Chondrocyte (in vitro differentiated cells): ENCODE results near the gene FOXO6. TPM values are rescaled to one million over a fixed set of nuclear protein-coding genes. Genes with fewer than 3 reads are reported as not detected.

Experiments
- DNase-seq: peaks from one replicate; pipeline ENCODE4 v3.0.0; 2021; ENCODE audit warnings: mixed read lengths, low spot score
- H3K27ac Mint-ChIP-seq: one replicate; pipeline ENCODE4 v1.8.0; 2021; ENCODE audit warnings: mild to moderate bottlenecking, moderate library complexity, mixed read lengths; ENCODE audit not compliant: unreplicated experiment
- H3K27me3 Mint-ChIP-seq: 2 replicates; pipeline ENCODE4 v1.8.0; 2021; ENCODE audit warnings: low read depth, mixed read lengths
- H3K36me3 Mint-ChIP-seq: 2 replicates; pipeline ENCODE4 v1.8.0; 2021; ENCODE audit warnings: low read depth, mixed read lengths
- H3K4me1 Mint-ChIP-seq: 2 replicates; pipeline ENCODE4 v1.8.0; 2021; ENCODE audit warnings: low read depth, mild to moderate bottlenecking, mixed read lengths
- H3K4me3 Mint-ChIP-seq: one replicate; pipeline ENCODE4 v1.8.0; 2021; ENCODE audit warnings: mild to moderate bottlenecking, moderate library complexity, mixed read lengths; ENCODE audit not compliant: unreplicated experiment
- H3K9me3 Mint-ChIP-seq: 2 replicates; pipeline ENCODE4 v1.8.0; 2021; ENCODE audit warnings: low read depth, mixed read lengths
- CTCF ChIP-seq: fragments of 200-600 bp; sonication (generic); IDR thresholded peaks from 2 replicates; pipeline ENCODE4 v1.5.0; 2021; ENCODE audit warnings: antibody characterized with exemption, mild to moderate bottlenecking, moderate library complexity
- total RNA-seq: library from RNA; stranded (reverse); gene quantifications from 3 replicates; pipeline ENCODE4 v1.2.1, GENCODE V29; 2021

Gene FOXO6
- total RNA-seq, 1 donor from 2014 or later, result 1.1 TPM

DNA sequence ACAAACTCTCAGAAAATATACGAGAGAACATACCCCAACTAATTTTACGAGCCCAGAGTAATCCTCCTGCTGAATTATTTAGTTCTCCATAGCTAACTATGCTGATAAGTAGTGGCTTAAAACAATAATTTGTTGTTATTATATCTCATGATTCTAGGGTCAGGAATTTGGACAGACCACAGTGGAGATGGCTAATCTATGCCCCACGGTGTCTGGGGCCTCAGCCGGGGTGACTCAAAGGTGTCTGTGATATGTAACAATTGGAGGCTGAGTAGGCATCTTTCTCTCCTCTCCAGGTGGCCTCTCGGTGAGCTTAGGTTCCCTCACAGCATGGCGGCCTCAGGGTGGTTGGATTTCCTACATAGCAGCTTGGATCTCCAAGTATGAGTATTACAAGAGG is 35.4 kb upstream of the FOXO6 start:
- H3K9me3 Mint-ChIP-seq, result no peaks in the 10 kb centered on the region
- no peak overlapping the region for H3K27ac Mint-ChIP-seq
- TF ChIP-seq CTCF, result no peak
- no peaks in the 10 kb centered on the region for H3K4me1 Mint-ChIP-seq
- no peak overlapping the region for H3K4me3 Mint-ChIP-seq
- no peaks in the 10 kb centered on the region for H3K27me3 Mint-ChIP-seq
- DNase-seq, result no peak
- no peaks in the 10 kb centered on the region for H3K36me3 Mint-ChIP-seq

GRCh38 chr1:41327383-41327999 is 33.7 kb upstream of the FOXO6 start:
- H3K9me3 Mint-ChIP-seq, result no peaks in the 10 kb centered on the region
- no peak overlapping the region for H3K27ac Mint-ChIP-seq
- no peaks in the 10 kb centered on the region for H3K4me1 Mint-ChIP-seq
- H3K36me3 Mint-ChIP-seq, result no peaks in the 10 kb centered on the region
- H3K27me3 Mint-ChIP-seq, result peaks cover 2% of the 10 kb centered on the region
- DNase-seq, result no peak
- no peak for TF ChIP-seq CTCF
- H3K4me3 Mint-ChIP-seq, result no peak overlapping the region

- Mint-ChIP-seq H3K27ac (no peak overlapping the region), H3K4me1 (no peaks in the 10 kb centered on the region), H3K36me3 (no peaks in the 10 kb centered on the region), H3K4me3 (no peak overlapping the region), H3K27me3 (peaks cover 2% of the 10 kb centered on the region), H3K9me3 (peaks cover 2% of the 10 kb centered on the region)
- DNase-seq, result no peak
- TF ChIP-seq CTCF, result no peak
These were observed 33.1 kb upstream of the FOXO6 start for GRCh38 chr1:41328001-41328615.

DNA sequence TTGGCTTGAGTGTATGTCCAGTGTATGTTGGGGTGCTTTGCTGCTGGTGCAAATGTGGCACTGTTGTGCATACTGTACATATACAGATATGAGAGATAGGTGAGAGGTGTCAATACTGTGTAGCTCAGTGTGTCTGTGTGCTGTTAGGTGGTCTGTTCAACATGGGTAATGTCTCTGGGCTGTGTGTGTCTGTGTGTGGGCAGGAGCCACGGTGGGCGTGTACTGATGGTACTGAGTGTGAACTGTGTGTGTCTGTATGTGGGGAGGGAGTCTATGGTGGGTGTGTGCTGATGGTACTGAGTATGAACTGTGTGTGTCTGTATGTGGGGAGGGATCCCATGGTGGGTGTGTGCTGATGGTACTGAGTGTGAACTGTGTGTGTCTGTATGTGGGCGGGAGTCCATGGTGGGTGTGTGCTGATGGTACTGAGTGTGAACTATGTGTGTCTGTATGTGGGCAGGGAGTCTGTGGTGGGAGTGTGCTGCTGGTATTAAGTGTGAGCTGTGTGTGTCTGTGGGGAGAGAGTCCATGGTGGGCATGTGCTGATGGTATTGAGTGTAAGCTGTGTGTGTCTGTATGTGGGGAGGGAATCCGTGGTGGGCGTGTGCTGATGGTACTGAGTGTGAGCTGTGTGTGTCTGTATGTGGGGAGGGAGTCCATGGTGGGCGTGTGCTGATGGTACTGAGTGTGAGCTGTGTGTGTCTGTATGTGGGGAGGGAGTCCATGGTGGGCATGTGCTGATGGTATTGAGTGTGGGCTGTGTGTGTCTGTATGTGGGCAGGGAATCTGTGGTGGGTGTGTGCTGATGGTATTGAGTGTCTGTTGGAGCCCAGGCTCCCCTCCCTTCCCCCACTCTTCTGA is 32.2 kb upstream of the FOXO6 start:
- Mint-ChIP-seq H3K4me1 (no peaks in the 10 kb centered on the region), H3K9me3 (peaks cover 6% of the 10 kb centered on the region), H3K27me3 (peaks cover 2% of the 10 kb centered on the region), H3K4me3 (no peak overlapping the region), H3K36me3 (no peaks in the 10 kb centered on the region), H3K27ac (no peak overlapping the region)
- TF ChIP-seq CTCF, result no peak
- DNase-seq, result no peak
